Panc1 (cell line): ENCODE measurements around the gene TLE4. TPM values are rescaled to one million over a fixed set of nuclear protein-coding genes. Genes with fewer than 3 reads are reported as not detected.

Experiments used
- ATAC-seq: fragments of 200-7000 bp; cut with Tn5 transposase; 2 replicates; pipeline ENCODE4 v1.9.1; 2020; ENCODE audit warnings: mild to moderate bottlenecking, moderate library complexity
- BruUV-seq: library from RNA; stranded (reverse); fragments of 400-500 nt; replicated peaks from 2 replicates; lab custom pipeline; 2021; lab: Mats Ljungman, UMichigan
- CTCF ChIA-PET: fragments of 300-600 bp; sonication (Branson Sonifier 250); formaldehyde crosslinking; loops from one replicate; lab custom pipeline; 2022; ENCODE audit warnings: antibody characterized with exemption; lab: Charles Lee
- POLR2A ChIA-PET: fragments of 300-600 bp; sonication (Branson Sonifier 250); formaldehyde crosslinking; loops from one replicate; lab custom pipeline; 2022; ENCODE audit warnings: antibody characterized with exemption; lab: Charles Lee
- DNase-seq: peaks from one replicate; pipeline ENCODE4 v3.0.0-alpha.2; 2010; ENCODE audit warnings: low read depth, low spot score
- H3K27ac ChIP-seq: 2 replicates; pipeline ENCODE4 v1.5.1; 2011; ENCODE audit warnings: mild to moderate bottlenecking, low read length, inconsistent platforms
- H3K27me3 ChIP-seq: fragments of 200-500 bp; sonication (Bioruptor generic); 2 replicates; pipeline ENCODE4 v1.6.0; 2014; ENCODE audit warnings: low read length, inconsistent platforms; ENCODE audit not compliant: control insufficient read depth, insufficient read depth
- H3K36me3 ChIP-seq: fragments of 200-500 bp; sonication (Bioruptor generic); 2 replicates; pipeline ENCODE4 v1.5.1; 2014; ENCODE audit warnings: inconsistent platforms, mild to moderate bottlenecking, low read length, moderate library complexity; ENCODE audit not compliant: control insufficient read depth, insufficient read depth
- H3K4me1 ChIP-seq: 2 replicates; pipeline ENCODE4 v1.5.1; 2011; ENCODE audit warnings: inconsistent platforms, mild to moderate bottlenecking, low read length, moderate library complexity; ENCODE audit not compliant: control insufficient read depth, insufficient read depth
- H3K4me3 ChIP-seq, 2 experiments: 2 replicates each; pipeline ENCODE4 v1.5.1; 2011 to 2012; ENCODE audit warnings: low read depth in 2 of 2, low read length in 2 of 2, mild to moderate bottlenecking in 2 of 2, inconsistent platforms in 1 of 2, moderate library complexity in 1 of 2
- H3K9me3 ChIP-seq: fragments of 200-500 bp; sonication (Bioruptor generic); 2 replicates; pipeline ENCODE4 v1.5.1; 2014; ENCODE audit warnings: low read depth, mild to moderate bottlenecking, inconsistent platforms, low read length, moderate library complexity; ENCODE audit not compliant: control insufficient read depth, insufficient read depth
- POLR2AphosphoS5 ChIP-seq: IDR thresholded peaks from 2 replicates; pipeline ENCODE4 v1.6.1; 2012; ENCODE audit warnings: mild to moderate bottlenecking, low read depth, low read length, moderate library complexity
- SIN3A ChIP-seq: IDR thresholded peaks from 2 replicates; pipeline ENCODE4 v1.6.1; 2012; ENCODE audit warnings: low read depth, mild to moderate bottlenecking, low read length, moderate library complexity, borderline replicate concordance; ENCODE audit not compliant: insufficient read depth
- TCF7L2 ChIP-seq: IDR thresholded peaks from 2 replicates; pipeline ENCODE4 v1.6.1; 2011; ENCODE audit warnings: mild to moderate bottlenecking, low read depth, low read length, inconsistent platforms
- in situ Hi-C: cut with HindIII; loops from 2 replicates; pipeline ENCODE4 v1.10.0; 2016; ENCODE audit warnings: low sequenced_read_pairs, low pct_unique_long_range_greater_than_20kb
- intact Hi-C: fragments of 100-400 bp; cut with micrococcal nuclease; formaldehyde crosslinking; loops from one replicate; pipeline ENCODE4 v1.10.0; 2022; ENCODE audit not compliant: unreplicated experiment
- total RNA-seq: library from RNA; stranded (reverse); gene quantifications from one replicate; pipeline ENCODE4 v1.2.1, GENCODE V29; 2021; ENCODE audit not compliant: unreplicated experiment
- TF ChIP-seq, protein P1 (sequence below), 2 experiments: IDR thresholded peaks; 2 replicates each; pipeline ENCODE4 v1.6.1; 2011 to 2012; ENCODE audit warnings: low read depth in 2 of 2, control low read depth in 1 of 2, low read length in 1 of 2, mild to moderate bottlenecking in 1 of 2, moderate library complexity in 1 of 2; ENCODE audit not compliant: insufficient read depth in 1 of 2
- TF ChIP-seq, protein P2 (sequence below): fragments of 450-650 bp; IDR thresholded peaks from 2 replicates; pipeline ENCODE4 v1.5.1; 2017; ENCODE audit warnings: mild to moderate bottlenecking

TLE4 gene
- total RNA-seq, 1 experiment from 2014 or later: 8.7 TPM

DNA sequence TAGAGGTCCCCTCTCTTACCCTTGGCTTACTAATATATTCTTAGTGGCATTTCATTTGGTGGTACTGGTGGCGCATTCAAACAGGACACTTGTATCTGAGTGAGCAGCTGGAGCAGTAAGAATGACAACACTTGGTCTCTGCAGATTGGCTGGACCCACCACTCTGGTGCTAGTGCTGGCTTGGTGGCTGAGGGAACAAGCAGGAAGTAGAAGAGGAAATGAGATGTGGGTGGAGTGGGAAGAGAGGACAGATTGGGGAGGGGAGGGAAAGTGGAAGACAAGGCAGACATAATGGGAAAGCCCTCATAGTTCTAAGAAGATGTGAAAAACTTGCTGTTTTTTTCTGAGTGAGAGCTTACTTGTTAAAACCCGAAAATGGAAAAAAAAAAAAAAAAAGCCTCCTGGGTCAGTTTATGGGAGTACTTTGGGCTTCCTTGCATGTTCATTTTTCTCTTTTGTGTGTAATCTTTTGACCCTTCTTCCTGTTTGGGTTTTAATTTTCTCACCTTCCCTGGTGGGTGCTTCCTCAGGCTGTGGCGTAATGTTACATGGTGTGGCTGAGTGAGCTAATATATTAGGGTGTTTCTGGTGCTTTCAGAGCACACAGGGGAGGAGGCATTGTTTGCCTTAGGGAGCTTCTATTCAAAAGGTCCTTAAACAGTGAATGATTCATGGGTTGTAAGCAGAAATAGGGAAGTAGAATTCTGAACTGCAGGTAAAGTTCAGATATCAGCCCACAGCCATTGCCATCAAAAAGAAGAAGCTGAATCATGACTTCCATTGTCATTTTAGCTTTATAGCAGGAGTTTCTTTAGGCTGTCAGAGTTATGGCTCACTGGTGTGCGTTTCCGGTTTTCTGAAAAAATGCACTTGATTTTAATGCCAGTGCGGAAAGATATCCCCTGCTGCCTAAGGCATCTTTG, 52.3 kb downstream of the TLE4 start:
- BruUV-seq: no TSS peak
- Histone ChIP-seq H3K9me3 (no peaks in the 10 kb centered on the region), H3K27ac (no peak overlapping the region), H3K27me3 (no peaks in the 10 kb centered on the region), H3K4me3 (no peak overlapping the region), H3K36me3 (no peaks in the 10 kb centered on the region), H3K4me1 (no peaks in the 10 kb centered on the region)
- ChIA-PET POLR2A (no interaction called here), CTCF (no interaction called here)
- ATAC-seq (no peak), DNase-seq (no peak)
- in situ Hi-C loops: no loop called here
- TF ChIP-seq SIN3A: no peak
- TF ChIP-seq, protein P1, sequence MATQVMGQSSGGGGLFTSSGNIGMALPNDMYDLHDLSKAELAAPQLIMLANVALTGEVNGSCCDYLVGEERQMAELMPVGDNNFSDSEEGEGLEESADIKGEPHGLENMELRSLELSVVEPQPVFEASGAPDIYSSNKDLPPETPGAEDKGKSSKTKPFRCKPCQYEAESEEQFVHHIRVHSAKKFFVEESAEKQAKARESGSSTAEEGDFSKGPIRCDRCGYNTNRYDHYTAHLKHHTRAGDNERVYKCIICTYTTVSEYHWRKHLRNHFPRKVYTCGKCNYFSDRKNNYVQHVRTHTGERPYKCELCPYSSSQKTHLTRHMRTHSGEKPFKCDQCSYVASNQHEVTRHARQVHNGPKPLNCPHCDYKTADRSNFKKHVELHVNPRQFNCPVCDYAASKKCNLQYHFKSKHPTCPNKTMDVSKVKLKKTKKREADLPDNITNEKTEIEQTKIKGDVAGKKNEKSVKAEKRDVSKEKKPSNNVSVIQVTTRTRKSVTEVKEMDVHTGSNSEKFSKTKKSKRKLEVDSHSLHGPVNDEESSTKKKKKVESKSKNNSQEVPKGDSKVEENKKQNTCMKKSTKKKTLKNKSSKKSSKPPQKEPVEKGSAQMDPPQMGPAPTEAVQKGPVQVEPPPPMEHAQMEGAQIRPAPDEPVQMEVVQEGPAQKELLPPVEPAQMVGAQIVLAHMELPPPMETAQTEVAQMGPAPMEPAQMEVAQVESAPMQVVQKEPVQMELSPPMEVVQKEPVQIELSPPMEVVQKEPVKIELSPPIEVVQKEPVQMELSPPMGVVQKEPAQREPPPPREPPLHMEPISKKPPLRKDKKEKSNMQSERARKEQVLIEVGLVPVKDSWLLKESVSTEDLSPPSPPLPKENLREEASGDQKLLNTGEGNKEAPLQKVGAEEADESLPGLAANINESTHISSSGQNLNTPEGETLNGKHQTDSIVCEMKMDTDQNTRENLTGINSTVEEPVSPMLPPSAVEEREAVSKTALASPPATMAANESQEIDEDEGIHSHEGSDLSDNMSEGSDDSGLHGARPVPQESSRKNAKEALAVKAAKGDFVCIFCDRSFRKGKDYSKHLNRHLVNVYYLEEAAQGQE (IDR thresholded peaks at IDR 0.05; ENCODE audit: insufficient read depth in 1 of 2, low read depth in 2 of 2, low read length in 1 of 2): no peak
- no peak for TF ChIP-seq POLR2AphosphoS5
- no peak for TF ChIP-seq TCF7L2
- TF ChIP-seq, protein P2, sequence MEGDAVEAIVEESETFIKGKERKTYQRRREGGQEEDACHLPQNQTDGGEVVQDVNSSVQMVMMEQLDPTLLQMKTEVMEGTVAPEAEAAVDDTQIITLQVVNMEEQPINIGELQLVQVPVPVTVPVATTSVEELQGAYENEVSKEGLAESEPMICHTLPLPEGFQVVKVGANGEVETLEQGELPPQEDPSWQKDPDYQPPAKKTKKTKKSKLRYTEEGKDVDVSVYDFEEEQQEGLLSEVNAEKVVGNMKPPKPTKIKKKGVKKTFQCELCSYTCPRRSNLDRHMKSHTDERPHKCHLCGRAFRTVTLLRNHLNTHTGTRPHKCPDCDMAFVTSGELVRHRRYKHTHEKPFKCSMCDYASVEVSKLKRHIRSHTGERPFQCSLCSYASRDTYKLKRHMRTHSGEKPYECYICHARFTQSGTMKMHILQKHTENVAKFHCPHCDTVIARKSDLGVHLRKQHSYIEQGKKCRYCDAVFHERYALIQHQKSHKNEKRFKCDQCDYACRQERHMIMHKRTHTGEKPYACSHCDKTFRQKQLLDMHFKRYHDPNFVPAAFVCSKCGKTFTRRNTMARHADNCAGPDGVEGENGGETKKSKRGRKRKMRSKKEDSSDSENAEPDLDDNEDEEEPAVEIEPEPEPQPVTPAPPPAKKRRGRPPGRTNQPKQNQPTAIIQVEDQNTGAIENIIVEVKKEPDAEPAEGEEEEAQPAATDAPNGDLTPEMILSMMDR: no peak
- intact Hi-C loops: no loop called here

DNA sequence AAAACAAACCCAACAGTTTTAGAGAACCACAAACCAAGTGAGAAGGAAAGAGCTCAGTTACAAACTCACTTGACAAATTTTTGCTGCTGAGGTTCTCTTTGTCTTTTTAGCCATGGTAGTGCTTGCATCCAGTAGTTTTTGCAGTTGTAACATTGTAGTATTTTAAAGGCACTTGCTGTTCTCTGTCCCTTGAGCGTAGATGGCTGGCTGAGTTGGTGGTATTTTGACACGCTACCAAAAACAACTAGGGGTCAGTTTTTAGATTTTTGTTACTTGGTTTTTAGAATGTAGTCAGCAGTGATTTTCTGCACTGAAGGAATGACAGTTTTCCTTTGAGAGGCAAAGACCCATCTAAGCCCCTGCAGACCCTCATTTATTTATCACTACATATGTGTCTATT, 58.0 kb downstream of the TLE4 start:
- Histone ChIP-seq H3K4me3 (no peak overlapping the region), H3K4me1 (no peaks in the 10 kb centered on the region), H3K27ac (no peak overlapping the region), H3K36me3 (no peaks in the 10 kb centered on the region), H3K9me3 (no peaks in the 10 kb centered on the region), H3K27me3 (no peaks in the 10 kb centered on the region)
- CTCF ChIA-PET: no interaction called here
- in situ Hi-C loops (no loop called here), intact Hi-C loops (no loop called here)
- DNase-seq (no peak), ATAC-seq (no peak)
- TF ChIP-seq POLR2AphosphoS5 (no peak), TCF7L2 (no peak), SIN3A (no peak)
- TF ChIP-seq, protein P1 (IDR thresholded peaks at IDR 0.05; ENCODE audit: insufficient read depth in 1 of 2, low read depth in 2 of 2, low read length in 1 of 2): no peak
- TF ChIP-seq, protein P2: no peak
- POLR2A ChIA-PET: no interaction called here
- no TSS peak for BruUV-seq
